ENCODE measurements around the gene CYP27A1.

Gene CYP27A1

GRCh38 chr2:218857371-218858137 is 75.6 kb downstream of the CYP27A1 start:
- in situ Hi-C loops (cut with MboI; ENCODE audit: low sequenced_read_pairs) = no loop called here

GRCh38 chr2:218858138-218858445 is 76.1 kb downstream of the CYP27A1 start:
- in situ Hi-C loops (cut with MboI; ENCODE audit: low sequenced_read_pairs) = no loop called here

- in situ Hi-C loops (cut with MboI; ENCODE audit: low sequenced_read_pairs) = no loop called here
Measured at GRCh38 chr2:218858671-218859555, 77.0 kb downstream of the CYP27A1 start.

GRCh38 chr2:218859556-218859987 is 77.6 kb downstream of the CYP27A1 start, which contains the start of gene WNT6:
Gene WNT6, plus strand, starts transcription at chr2:218859805. Its CDS starts 233 bp downstream, at chr2:218860038.
- in situ Hi-C loops (cut with MboI; ENCODE audit: low sequenced_read_pairs) = no loop called here

- in situ Hi-C loops (cut with MboI; ENCODE audit: low sequenced_read_pairs) = no loop called here
Measured at GRCh38 chr2:218859988-218860831, 78.3 kb downstream of the CYP27A1 start.

GRCh38 chr2:218860950-218861381 is 79.0 kb downstream of the CYP27A1 start:
- in situ Hi-C loops (cut with MboI; ENCODE audit: low sequenced_read_pairs) = no loop called here

- in situ Hi-C loops (cut with MboI; ENCODE audit: low sequenced_read_pairs) = no loop called here
Measured at GRCh38 chr2:218861645-218862318, 79.8 kb downstream of the CYP27A1 start.

GRCh38 chr2:218863021-218863520 is 81.1 kb downstream of the CYP27A1 start:
- in situ Hi-C loops (cut with MboI; ENCODE audit: low sequenced_read_pairs) = no loop called here
